Keratinocyte (primary cell): Measurements from ENCODE around the gene SMARCA4. TPM values are rescaled to one million over a fixed set of nuclear protein-coding genes. Genes with fewer than 3 reads are reported as not detected.

Experiments used
- DNase-seq: peaks from one replicate; pipeline ENCODE4 v3.0.0-alpha.2; 2011; ENCODE audit warnings: low read depth, missing footprints, low spot score
- FAIRE-seq: peaks from 2 replicates; lab custom pipeline; 2011; peaks lifted over from hg19 to GRCh38; lab: Jason Lieb, UNC
- H2AFZ ChIP-seq: 2 replicates; pipeline ENCODE4 v1.6.0; 2012; ENCODE audit warnings: low read length, control low read depth, inconsistent platforms; ENCODE audit not compliant: control insufficient read depth
- H3K27ac ChIP-seq: 2 replicates; pipeline ENCODE4 v1.5.1; 2011; ENCODE audit warnings: low read length; ENCODE audit not compliant: control insufficient read depth, insufficient read depth
- H3K27me3 ChIP-seq: 3 replicates; pipeline ENCODE4 v1.6.0; 2011; ENCODE audit warnings: low read length; ENCODE audit not compliant: control insufficient read depth, insufficient read depth; ENCODE audit errors: extremely low read depth
- H3K36me3 ChIP-seq, 2 experiments: 2 replicates in 1 of 2; 3 replicates in 1 of 2; pipeline ENCODE4 v1.5.1; 2011; ENCODE audit warnings: low read length in 2 of 2, mild to moderate bottlenecking in 1 of 2; ENCODE audit not compliant: control insufficient read depth in 2 of 2, insufficient read depth in 2 of 2; ENCODE audit errors: extremely low read depth in 1 of 2
- H3K4me1 ChIP-seq: 3 replicates; pipeline ENCODE4 v1.5.1; 2011; ENCODE audit warnings: low read length; ENCODE audit not compliant: control insufficient read depth, insufficient read depth; ENCODE audit errors: extremely low read depth
- H3K4me2 ChIP-seq: 3 replicates; pipeline ENCODE4 v1.6.0; 2011; ENCODE audit warnings: low read depth, low read length; ENCODE audit not compliant: control insufficient read depth, insufficient read depth; ENCODE audit errors: extremely low read depth
- H3K4me3 ChIP-seq, 3 experiments: fragments of 200-600 bp in 1 of 3; sonication (generic) in 1 of 3; 2 replicates in 2 of 3; 3 replicates in 1 of 3; pipeline ENCODE4 v1.5.1; 2011 to 2016; ENCODE audit warnings: low read length in 3 of 3, mild to moderate bottlenecking in 3 of 3, control low read depth in 2 of 3, inconsistent platforms in 1 of 3, low read depth in 1 of 3, mixed read lengths in 1 of 3, mixed run types in 1 of 3, moderate library complexity in 1 of 3; ENCODE audit not compliant: control insufficient read depth in 2 of 3, insufficient read depth in 2 of 3; ENCODE audit errors: extremely low read depth in 1 of 3
- H3K79me2 ChIP-seq: 2 replicates; pipeline ENCODE4 v1.6.0; 2012; ENCODE audit warnings: low read length; ENCODE audit not compliant: control insufficient read depth, insufficient read depth
- H3K9ac ChIP-seq: 3 replicates; pipeline ENCODE4 v1.6.0; 2011; ENCODE audit warnings: low read length; ENCODE audit not compliant: control insufficient read depth, insufficient read depth; ENCODE audit errors: extremely low read depth
- H3K9me1 ChIP-seq: 3 replicates; pipeline ENCODE4 v1.6.0; 2011; ENCODE audit warnings: low read length; ENCODE audit not compliant: control insufficient read depth, insufficient read depth; ENCODE audit errors: extremely low read depth
- H3K9me3 ChIP-seq: 2 replicates; pipeline ENCODE4 v1.5.1; 2012; ENCODE audit warnings: low read depth, low read length; ENCODE audit not compliant: control insufficient read depth
- H4K20me1 ChIP-seq: 3 replicates; pipeline ENCODE4 v1.6.0; 2011; ENCODE audit warnings: low read length; ENCODE audit not compliant: control insufficient read depth, insufficient read depth; ENCODE audit errors: extremely low read depth
- CTCF ChIP-seq, 3 experiments: IDR thresholded peaks in 1 of 3; conservative IDR thresholded peaks in 1 of 3; optimal IDR thresholded peaks in 1 of 3; 2 replicates in 2 of 3; 3 replicates in 1 of 3; pipeline versions ENCODE3 to v1.5.1; 2011; ENCODE audit warnings: low read length in 3 of 3, mild to moderate bottlenecking in 3 of 3, moderate library complexity in 2 of 3, control low read depth in 1 of 3, inconsistent platforms in 1 of 3; ENCODE audit not compliant: insufficient read depth in 2 of 3; ENCODE audit errors: extremely low read depth in 1 of 3
- EZH2 ChIP-seq: IDR thresholded peaks from one replicate; pipeline ENCODE4 v1.6.1; 2012; ENCODE audit warnings: inconsistent platforms, mild to moderate bottlenecking, low read length, moderate library complexity
- dilution Hi-C: fragments of 300-500 bp; cut with MboI; formaldehyde crosslinking; loops from one replicate; pipeline ENCODE4 v1.7.0; 2020; ENCODE audit warnings: low sequenced_read_pairs; ENCODE audit not compliant: extremely low pct_ligation_motif_present
- polyA plus RNA-seq, 5 experiments: library from polyadenylated mRNA; depleted of rRNA in 3 of 5; stranded (reverse) in 3 of 5; stranded (forward) in 1 of 5; unstranded in 1 of 5; fragments of >200 nt; gene quantifications; 1 replicate in 1 of 5; 2 replicates in 3 of 5; 3 replicates in 1 of 5; pipeline versions ENCODE4 v1.2.1 to v1.2.3, GENCODE V29; 2011 to 2012; ENCODE audit warnings: missing spikeins in 2 of 5, low read depth in 1 of 5, low replicate concordance in 1 of 5

SMARCA4 gene
- polyA plus RNA-seq, 1 donor (not counting 4 experiments of a cell fraction or from before 2014, with no cell fraction given) = 33.1 TPM

GRCh38 chr19:11025445-11025844 is 64.6 kb downstream of the SMARCA4 start:
- Histone ChIP-seq H3K4me3 (no peak overlapping the region), H3K4me2 (no peak overlapping the region), H2AFZ (no peak overlapping the region), H3K9me1 (no peaks in the 10 kb centered on the region), H3K36me3 (peaks cover 47 to 51% of the 10 kb centered on the region in 2 experiments), H3K9ac (no peak overlapping the region), H3K4me1 (no peaks in the 10 kb centered on the region), H3K79me2 (no peaks in the 10 kb centered on the region), H3K27me3 (no peaks in the 10 kb centered on the region), H3K9me3 (no peaks in the 10 kb centered on the region), H4K20me1 (no peaks in the 10 kb centered on the region), H3K27ac (no peak overlapping the region)
- FAIRE-seq (no peak), DNase-seq (no peak)
- TF ChIP-seq EZH2 (no peak), CTCF (optimal IDR thresholded peaks at IDR 0.05 in 1 of 3, IDR thresholded peaks at IDR 0.05 in 1 of 3, conservative IDR thresholded peaks at IDR 0.05 in 1 of 3; ENCODE audit: extremely low read depth in 1 of 3, insufficient read depth in 2 of 3, low read length in 3 of 3) (no peak)
- dilution Hi-C loops = no loop called here

DNA sequence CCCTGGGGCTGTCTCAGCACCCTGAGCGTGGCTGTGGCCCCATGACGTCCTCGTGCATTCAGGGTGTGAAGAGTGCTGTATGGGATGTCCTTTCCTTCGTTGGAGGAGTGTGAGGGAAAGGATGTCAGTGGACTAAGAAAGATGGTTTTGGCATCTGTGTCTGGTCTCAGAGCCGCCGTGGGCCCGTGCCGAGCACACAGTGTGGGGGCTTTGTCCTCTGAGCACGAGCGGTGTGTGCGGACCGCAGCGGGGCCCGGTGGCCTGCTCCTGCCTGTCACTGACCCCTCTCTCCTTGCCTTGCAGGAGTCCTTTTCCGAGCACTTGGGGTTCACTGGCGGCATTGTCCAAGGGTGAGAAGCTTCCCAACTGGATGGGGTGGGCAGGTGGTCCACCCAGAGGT is 65.2 kb downstream of the SMARCA4 start:
- H3K9me1 ChIP-seq = no peaks in the 10 kb centered on the region
- peaks cover 50 to 54% of the 10 kb centered on the region in 2 experiments for H3K36me3 ChIP-seq
- no peak for FAIRE-seq
- no peaks in the 10 kb centered on the region for H3K4me1 ChIP-seq
- H3K27me3 ChIP-seq = no peaks in the 10 kb centered on the region
- H3K4me3 ChIP-seq = no peak overlapping the region
- H3K27ac ChIP-seq = no peak overlapping the region
- no peaks in the 10 kb centered on the region for H3K79me2 ChIP-seq
- TF ChIP-seq EZH2 (no peak), CTCF (optimal IDR thresholded peaks at IDR 0.05 in 1 of 3, IDR thresholded peaks at IDR 0.05 in 1 of 3, conservative IDR thresholded peaks at IDR 0.05 in 1 of 3; ENCODE audit: extremely low read depth in 1 of 3, insufficient read depth in 2 of 3, low read length in 3 of 3) (no peak)
- no peak overlapping the region for H3K4me2 ChIP-seq
- dilution Hi-C loops = no loop called here
- no peaks in the 10 kb centered on the region for H3K9me3 ChIP-seq
- no peaks in the 10 kb centered on the region for H4K20me1 ChIP-seq
- DNase-seq = no peak
- no peak overlapping the region for H2AFZ ChIP-seq
- H3K9ac ChIP-seq = no peak overlapping the region
